HEK293 (cell line): ENCODE data around the gene CHRM5.
A peak's percentile ranks its signal among the peaks of the same experiment; 100 is the strongest.
"Not testable (repeated sequence)": the region's sequence is repeated elsewhere in the genome, so short reads cannot be mapped to it uniquely, and the experiment has no call there.

Source experiments
- CTCF ChIA-PET: fragments of 350-600 bp; formaldehyde crosslinking; extraction: SDS; loops from one replicate; lab custom pipeline; 2021; ENCODE audit warnings: antibody characterized with exemption; lab: Yijun Ruan, JAX
- POLR2A ChIA-PET: fragments of 300-600 bp; formaldehyde crosslinking; extraction: SDS; loops from one replicate; lab custom pipeline; 2020; ENCODE audit warnings: antibody characterized with exemption, inconsistent platforms; lab: Yijun Ruan, JAX
- H3K27ac ChIP-seq: fragments of 200-500 bp; sonication (Bioruptor generic); 2 replicates; pipeline ENCODE4 v1.5.1; 2014; ENCODE audit warnings: low read depth, low read length, control low read depth, inconsistent platforms; ENCODE audit errors: extremely low read depth
- H3K36me3 ChIP-seq, 2 experiments: fragments of 200-500 bp in 1 of 2; sonication (Bioruptor generic) in 1 of 2; 1 replicate in 1 of 2; 2 replicates in 1 of 2; pipeline ENCODE4 v1.5.1; 2014 to 2017; ENCODE audit warnings: inconsistent platforms in 2 of 2, low read length in 2 of 2; ENCODE audit not compliant: control insufficient read depth in 2 of 2, insufficient read depth in 1 of 2
- H3K4me1 ChIP-seq: fragments of 200-500 bp; sonication (Bioruptor generic); 2 replicates; pipeline ENCODE4 v1.5.1; 2014; ENCODE audit warnings: mild to moderate bottlenecking, low read length, inconsistent platforms; ENCODE audit not compliant: control insufficient read depth, insufficient read depth
- H3K4me3 ChIP-seq: 2 replicates; pipeline ENCODE4 v1.5.1; 2011; ENCODE audit warnings: low read depth, mild to moderate bottlenecking, control low read depth, low read length, moderate library complexity
- H3K9me3 ChIP-seq: fragments of 200-500 bp; sonication (Bioruptor generic); 2 replicates; pipeline ENCODE4 v1.5.1; 2014; ENCODE audit warnings: low read depth, low read length, inconsistent platforms; ENCODE audit not compliant: control insufficient read depth, insufficient read depth
- EGR2 ChIP-seq: fragments of 450-650 bp; formaldehyde crosslinking; IDR thresholded peaks from 2 replicates; pipeline ENCODE4 v1.5.1; 2016; ENCODE audit warnings: low read depth, missing biosample characterization, missing genetic modification characterization
- FEZF1 ChIP-seq: fragments of 450-650 bp; formaldehyde crosslinking; IDR thresholded peaks from 2 replicates; pipeline ENCODE4 v1.5.1; 2016; ENCODE audit warnings: missing biosample characterization, missing genetic modification characterization
- HOXD13 ChIP-seq: sonication (generic); formaldehyde crosslinking; IDR thresholded peaks from 2 replicates; pipeline ENCODE4 v1.8.0; 2022; ENCODE audit warnings: missing genetic modification reagents, borderline replicate concordance
- KLF16 ChIP-seq: fragments of 450-650 bp; formaldehyde crosslinking; IDR thresholded peaks from 2 replicates; pipeline ENCODE4 v1.5.1; 2017; ENCODE audit warnings: missing biosample characterization, missing genetic modification characterization
- PRDM1 ChIP-seq: fragments of 450-650 bp; formaldehyde crosslinking; IDR thresholded peaks from 2 replicates; pipeline ENCODE4; 2016; ENCODE audit warnings: missing biosample characterization, missing genetic modification characterization
- SCRT2 ChIP-seq: fragments of 450-650 bp; formaldehyde crosslinking; IDR thresholded peaks from 2 replicates; pipeline ENCODE4 v1.5.1; 2016; ENCODE audit warnings: missing biosample characterization, missing genetic modification characterization
- SP3 ChIP-seq: fragments of 450-650 bp; formaldehyde crosslinking; IDR thresholded peaks from 2 replicates; pipeline ENCODE4 v1.5.1; 2016; ENCODE audit warnings: missing biosample characterization, missing genetic modification characterization
- SP7 ChIP-seq: fragments of 450-650 bp; formaldehyde crosslinking; IDR thresholded peaks from 2 replicates; pipeline ENCODE4 v1.5.1; 2016; ENCODE audit warnings: missing biosample characterization, missing genetic modification characterization
- ZBTB1 ChIP-seq: fragments of 450-650 bp; formaldehyde crosslinking; IDR thresholded peaks from 2 replicates; pipeline ENCODE4 v1.5.1; 2016; ENCODE audit warnings: missing biosample characterization, missing genetic modification characterization
- ZBTB10 ChIP-seq: fragments of 450-650 bp; formaldehyde crosslinking; IDR thresholded peaks from 2 replicates; pipeline ENCODE4 v1.5.1; 2016; ENCODE audit warnings: missing biosample characterization, missing genetic modification characterization
- ZNF2 ChIP-seq: fragments of 450-650 bp; formaldehyde crosslinking; IDR thresholded peaks from 2 replicates; pipeline ENCODE4 v1.5.1; 2016; ENCODE audit warnings: missing biosample characterization, missing genetic modification characterization
- ZNF23 ChIP-seq: fragments of 450-650 bp; formaldehyde crosslinking; IDR thresholded peaks from 2 replicates; pipeline ENCODE4 v1.5.1; 2016; ENCODE audit warnings: missing biosample characterization, missing genetic modification characterization, borderline replicate concordance
- ZNF302 ChIP-seq: fragments of 450-650 bp; formaldehyde crosslinking; IDR thresholded peaks from 2 replicates; pipeline ENCODE4 v1.5.1; 2016; ENCODE audit warnings: missing biosample characterization, missing genetic modification characterization, low read depth
- ZNF549 ChIP-seq: fragments of 450-650 bp; IDR thresholded peaks from 2 replicates; pipeline ENCODE4 v1.5.1; 2018; ENCODE audit warnings: missing biosample characterization, missing genetic modification characterization, mild to moderate bottlenecking, inconsistent platforms, moderate library complexity
- ZNF555 ChIP-seq: fragments of 450-650 bp; formaldehyde crosslinking; conservative IDR thresholded peaks from 2 replicates; pipeline ENCODE4 v1.5.1; 2017; ENCODE audit warnings: missing biosample characterization, mild to moderate bottlenecking, missing genetic modification characterization, inconsistent platforms
- ZNF558 ChIP-seq: fragments of 450-650 bp; formaldehyde crosslinking; IDR thresholded peaks from 2 replicates; pipeline ENCODE4 v1.5.1; 2016; ENCODE audit warnings: missing biosample characterization, missing genetic modification characterization
- ZNF610 ChIP-seq: fragments of 450-650 bp; formaldehyde crosslinking; IDR thresholded peaks from 2 replicates; pipeline ENCODE4 v1.5.1; 2016; ENCODE audit warnings: missing biosample characterization, missing genetic modification characterization, borderline replicate concordance
- ZNF654 ChIP-seq: fragments of 450-650 bp; formaldehyde crosslinking; IDR thresholded peaks from 2 replicates; pipeline ENCODE4 v1.5.1; 2016; ENCODE audit warnings: low read depth, missing biosample characterization, missing genetic modification characterization
- ZNF677 ChIP-seq: fragments of 450-650 bp; IDR thresholded peaks from 2 replicates; pipeline ENCODE4 v1.5.0; 2018; ENCODE audit warnings: missing biosample characterization, mild to moderate bottlenecking, missing genetic modification characterization, moderate library complexity
- ZNF791 ChIP-seq: fragments of 450-650 bp; formaldehyde crosslinking; IDR thresholded peaks from 2 replicates; pipeline ENCODE4 v1.5.1; 2016; ENCODE audit warnings: missing biosample characterization, missing genetic modification characterization
- ZSCAN16 ChIP-seq: fragments of 450-650 bp; formaldehyde crosslinking; IDR thresholded peaks from 2 replicates; pipeline ENCODE4 v1.5.1; 2016; ENCODE audit warnings: missing biosample characterization, missing genetic modification characterization
- ZXDB ChIP-seq: fragments of 450-650 bp; formaldehyde crosslinking; IDR thresholded peaks from 2 replicates; pipeline ENCODE4 v1.5.1; 2016; ENCODE audit warnings: missing biosample characterization, missing genetic modification characterization
- TF ChIP-seq, protein P1 (sequence below): fragments of 450-650 bp; formaldehyde crosslinking; IDR thresholded peaks from 2 replicates; pipeline ENCODE4 v1.5.1; 2017; ENCODE audit warnings: missing biosample characterization, missing genetic modification characterization
- TF ChIP-seq, protein P2 (sequence below): fragments of 450-650 bp; formaldehyde crosslinking; IDR thresholded peaks from 2 replicates; pipeline ENCODE4 v1.5.1; 2016; ENCODE audit warnings: missing biosample characterization, missing genetic modification characterization, borderline replicate concordance
- TF ChIP-seq, protein P3 (sequence below): fragments of 450-650 bp; formaldehyde crosslinking; IDR thresholded peaks from 2 replicates; pipeline ENCODE4 v1.5.1; 2016; ENCODE audit warnings: missing biosample characterization, missing genetic modification characterization

Gene CHRM5

DNA sequence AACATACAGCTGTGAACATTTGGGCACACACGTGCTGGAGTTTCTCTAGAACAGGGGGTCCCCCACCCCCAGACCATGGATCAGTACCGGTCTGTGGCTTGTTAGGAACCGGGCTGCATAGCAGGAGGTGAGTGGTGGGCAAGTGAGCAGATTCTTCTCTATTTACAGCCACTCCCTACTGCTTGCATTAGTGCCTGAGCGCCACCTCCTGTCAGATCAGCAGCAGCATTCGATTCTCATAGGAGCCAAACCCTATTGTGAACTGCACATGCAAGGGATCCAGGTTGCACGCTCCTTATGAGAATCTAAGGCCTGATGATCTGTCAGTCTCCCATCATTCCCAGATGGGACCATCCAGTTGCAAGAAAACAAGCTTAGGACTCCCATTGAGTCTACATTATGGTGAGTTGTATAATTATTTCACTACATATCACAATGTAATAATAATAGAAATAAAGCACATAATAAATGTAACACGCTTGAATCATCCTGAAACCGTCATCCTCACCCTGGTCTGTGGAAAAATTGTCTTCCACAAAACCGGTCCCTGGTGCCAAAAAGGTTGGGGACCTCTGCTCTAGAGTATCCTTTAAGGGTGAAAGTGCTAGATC, 25.8 kb downstream of the CHRM5 start:
- no peaks in the 10 kb centered on the region for H3K9me3 ChIP-seq
- ChIA-PET CTCF (interaction anchor here (0.6 to 2.5 kb wide), 14 partner anchors 9 to 702 kb away, joined by 3 to 8 read pairs (median 3); no protein-coding TSS in a partner anchor), POLR2A (no interaction called here)
- H3K4me3 ChIP-seq: no peak overlapping the region
- TF ChIP-seq ZNF654 (tag by site-specific recombination): peak; percentile 77
- no peak for TF ChIP-seq ZNF558 (tag by site-specific recombination)
- TF ChIP-seq EGR2 (tag by site-specific recombination): no peak
- TF ChIP-seq ZNF791 (tag by site-specific recombination): no peak
- TF ChIP-seq HOXD13 (CRISPR knock-in tag): no peak
- no peak for TF ChIP-seq ZSCAN16 (tag by site-specific recombination)
- TF ChIP-seq, protein P1, sequence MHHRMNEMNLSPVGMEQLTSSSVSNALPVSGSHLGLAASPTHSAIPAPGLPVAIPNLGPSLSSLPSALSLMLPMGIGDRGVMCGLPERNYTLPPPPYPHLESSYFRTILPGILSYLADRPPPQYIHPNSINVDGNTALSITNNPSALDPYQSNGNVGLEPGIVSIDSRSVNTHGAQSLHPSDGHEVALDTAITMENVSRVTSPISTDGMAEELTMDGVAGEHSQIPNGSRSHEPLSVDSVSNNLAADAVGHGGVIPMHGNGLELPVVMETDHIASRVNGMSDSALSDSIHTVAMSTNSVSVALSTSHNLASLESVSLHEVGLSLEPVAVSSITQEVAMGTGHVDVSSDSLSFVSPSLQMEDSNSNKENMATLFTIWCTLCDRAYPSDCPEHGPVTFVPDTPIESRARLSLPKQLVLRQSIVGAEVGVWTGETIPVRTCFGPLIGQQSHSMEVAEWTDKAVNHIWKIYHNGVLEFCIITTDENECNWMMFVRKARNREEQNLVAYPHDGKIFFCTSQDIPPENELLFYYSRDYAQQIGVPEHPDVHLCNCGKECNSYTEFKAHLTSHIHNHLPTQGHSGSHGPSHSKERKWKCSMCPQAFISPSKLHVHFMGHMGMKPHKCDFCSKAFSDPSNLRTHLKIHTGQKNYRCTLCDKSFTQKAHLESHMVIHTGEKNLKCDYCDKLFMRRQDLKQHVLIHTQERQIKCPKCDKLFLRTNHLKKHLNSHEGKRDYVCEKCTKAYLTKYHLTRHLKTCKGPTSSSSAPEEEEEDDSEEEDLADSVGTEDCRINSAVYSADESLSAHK (tag by site-specific recombination): no peak
- no peak for TF ChIP-seq ZXDB
- no peak for TF ChIP-seq ZNF23
- TF ChIP-seq ZNF2: no peak
- TF ChIP-seq SCRT2 (tag by site-specific recombination): no peak
- TF ChIP-seq ZNF610 (tag by site-specific recombination): 0 out of 2 replicates have a peak, but pooled peaks have one; percentile 53
- no peak for TF ChIP-seq SP7 (tag by site-specific recombination)
- no peak for TF ChIP-seq PRDM1 (tag by site-specific recombination)
- TF ChIP-seq ZBTB10 (tag by site-specific recombination): no peak
- TF ChIP-seq, protein P2, sequence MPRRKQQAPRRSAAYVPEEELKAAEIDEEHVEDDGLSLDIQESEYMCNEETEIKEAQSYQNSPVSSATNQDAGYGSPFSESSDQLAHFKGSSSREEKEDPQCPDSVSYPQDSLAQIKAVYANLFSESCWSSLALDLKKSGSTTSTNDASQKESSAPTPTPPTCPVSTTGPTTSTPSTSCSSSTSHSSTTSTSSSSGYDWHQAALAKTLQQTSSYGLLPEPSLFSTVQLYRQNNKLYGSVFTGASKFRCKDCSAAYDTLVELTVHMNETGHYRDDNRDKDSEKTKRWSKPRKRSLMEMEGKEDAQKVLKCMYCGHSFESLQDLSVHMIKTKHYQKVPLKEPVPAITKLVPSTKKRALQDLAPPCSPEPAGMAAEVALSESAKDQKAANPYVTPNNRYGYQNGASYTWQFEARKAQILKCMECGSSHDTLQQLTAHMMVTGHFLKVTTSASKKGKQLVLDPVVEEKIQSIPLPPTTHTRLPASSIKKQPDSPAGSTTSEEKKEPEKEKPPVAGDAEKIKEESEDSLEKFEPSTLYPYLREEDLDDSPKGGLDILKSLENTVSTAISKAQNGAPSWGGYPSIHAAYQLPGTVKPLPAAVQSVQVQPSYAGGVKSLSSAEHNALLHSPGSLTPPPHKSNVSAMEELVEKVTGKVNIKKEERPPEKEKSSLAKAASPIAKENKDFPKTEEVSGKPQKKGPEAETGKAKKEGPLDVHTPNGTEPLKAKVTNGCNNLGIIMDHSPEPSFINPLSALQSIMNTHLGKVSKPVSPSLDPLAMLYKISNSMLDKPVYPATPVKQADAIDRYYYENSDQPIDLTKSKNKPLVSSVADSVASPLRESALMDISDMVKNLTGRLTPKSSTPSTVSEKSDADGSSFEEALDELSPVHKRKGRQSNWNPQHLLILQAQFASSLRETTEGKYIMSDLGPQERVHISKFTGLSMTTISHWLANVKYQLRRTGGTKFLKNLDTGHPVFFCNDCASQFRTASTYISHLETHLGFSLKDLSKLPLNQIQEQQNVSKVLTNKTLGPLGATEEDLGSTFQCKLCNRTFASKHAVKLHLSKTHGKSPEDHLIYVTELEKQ (tag by site-specific recombination): no peak
- TF ChIP-seq SP3 (tag by site-specific recombination): no peak
- TF ChIP-seq ZBTB1: no peak
- no peak for TF ChIP-seq ZNF302 (tag by site-specific recombination)
- TF ChIP-seq, protein P3, sequence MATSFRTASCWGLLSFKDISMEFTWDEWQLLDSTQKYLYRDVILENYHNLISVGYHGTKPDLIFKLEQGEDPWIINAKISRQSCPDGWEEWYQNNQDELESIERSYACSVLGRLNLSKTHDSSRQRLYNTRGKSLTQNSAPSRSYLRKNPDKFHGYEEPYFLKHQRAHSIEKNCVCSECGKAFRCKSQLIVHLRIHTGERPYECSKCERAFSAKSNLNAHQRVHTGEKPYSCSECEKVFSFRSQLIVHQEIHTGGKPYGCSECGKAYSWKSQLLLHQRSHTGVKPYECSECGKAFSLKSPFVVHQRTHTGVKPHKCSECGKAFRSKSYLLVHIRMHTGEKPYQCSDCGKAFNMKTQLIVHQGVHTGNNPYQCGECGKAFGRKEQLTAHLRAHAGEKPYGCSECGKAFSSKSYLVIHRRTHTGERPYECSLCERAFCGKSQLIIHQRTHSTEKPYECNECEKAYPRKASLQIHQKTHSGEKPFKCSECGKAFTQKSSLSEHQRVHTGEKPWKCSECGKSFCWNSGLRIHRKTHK (tag by site-specific recombination): no peak
- TF ChIP-seq ZNF677 (tag by site-specific recombination): no peak
- no peak for TF ChIP-seq FEZF1
- no peak for TF ChIP-seq ZNF555 (tag by site-specific recombination)
- TF ChIP-seq KLF16 (tag by site-specific recombination): no peak
- peak; percentile 63; the same call in 1 of the 2 replicates for TF ChIP-seq ZNF549 (tag by site-specific recombination)
- H3K36me3 ChIP-seq: no peaks in the 10 kb centered on the region
- no peaks in the 10 kb centered on the region for H3K4me1 ChIP-seq
- no peak overlapping the region for H3K27ac ChIP-seq

- H3K4me1 ChIP-seq, H3K36me3 ChIP-seq, POLR2A ChIA-PET, H3K27ac ChIP-seq, H3K9me3 ChIP-seq, CTCF ChIA-PET, H3K4me3 ChIP-seq: not testable (repeated sequence)
Observed at GRCh38 chr15:33995666-33996065, 27.4 kb downstream of the CHRM5 start.
